K562 (cell line): ENCODE results near the gene RBSN. TPM values are rescaled to one million over a fixed set of nuclear protein-coding genes. Genes with fewer than 3 reads are reported as not detected.

Experiments
- ATAC-seq: fragments of 200-7000 bp; cut with Tn5 transposase; 3 replicates; pipeline ENCODE4 v1.9.1; 2020; ENCODE audit warnings: moderate library complexity
- BruUV-seq: library from RNA; stranded (reverse); fragments of 400-500 nt; replicated peaks from 2 replicates; lab custom pipeline; 2021; lab: Mats Ljungman, UMichigan
- CTCF ChIA-PET: fragments of 300-600 bp; formaldehyde crosslinking; extraction: SDS; loops from one replicate; lab custom pipeline; 2021; ENCODE audit warnings: low intra/inter-chr PET ratio; lab: Yijun Ruan, JAX
- POLR2A ChIA-PET: fragments of 300-600, 350-650 bp; sonication (Branson Sonifier 250); formaldehyde crosslinking; extraction: SDS; loops from one replicate; lab custom pipeline; 2021; ENCODE audit warnings: antibody characterized with exemption, inconsistent platforms; lab: Yijun Ruan, JAX
- DNase-seq, 4 experiments: peaks; one replicate each; pipeline versions ENCODE4 v3.0.0 to v3.0.0-alpha.2; 2011 to 2018; ENCODE audit warnings: low spot score in 3 of 4, mixed read lengths in 3 of 4; ENCODE audit errors: extremely low read depth in 1 of 4
- FAIRE-seq: peaks from 2 replicates; lab custom pipeline; 2011; peaks lifted over from hg19 to GRCh38; lab: Jason Lieb, UNC
- H2AFZ ChIP-seq: 2 replicates; pipeline ENCODE4 v1.6.0; 2011; ENCODE audit warnings: low read depth, low read length, control low read depth, inconsistent platforms
- H3K27ac ChIP-seq: fragments of 200-600 bp; 3 replicates; pipeline ENCODE4 v1.8.0; 2011; ENCODE audit warnings: low read depth, mild to moderate bottlenecking, control low read depth, inconsistent platforms, low read length, moderate library complexity, mixed read lengths; ENCODE audit errors: extremely low read depth
- H3K27me3 ChIP-seq, 2 experiments: fragments of 300-600 bp in 1 of 2; 2 replicates in 1 of 2; 3 replicates in 1 of 2; pipeline versions ENCODE4 v1.6.0 to v1.8.0; 2011; ENCODE audit warnings: inconsistent platforms in 2 of 2, low read length in 2 of 2, mild to moderate bottlenecking in 1 of 2, mixed read lengths in 1 of 2, moderate library complexity in 1 of 2; ENCODE audit not compliant: control insufficient read depth in 2 of 2, insufficient read depth in 2 of 2
- H3K36me3 ChIP-seq: fragments of 300-600 bp; 3 replicates; pipeline ENCODE4 v1.8.0; 2011; ENCODE audit warnings: mild to moderate bottlenecking, low read length, inconsistent platforms; ENCODE audit not compliant: control insufficient read depth, insufficient read depth
- H3K4me1 ChIP-seq, 2 experiments: fragments of 200-600 bp in 1 of 2; replicated peaks in 1 of 2; 2 replicates in 1 of 2; 3 replicates in 1 of 2; pipeline versions ENCODE4 v1.5.1 to v1.8.0; 2011; ENCODE audit warnings: inconsistent platforms in 2 of 2, low read length in 2 of 2, mild to moderate bottlenecking in 1 of 2, mixed read lengths in 1 of 2, moderate library complexity in 1 of 2; ENCODE audit not compliant: control insufficient read depth in 2 of 2, insufficient read depth in 2 of 2
- H3K4me2 ChIP-seq: 2 replicates; pipeline ENCODE4 v1.6.1; 2011; ENCODE audit warnings: low read length, control low read depth, inconsistent platforms, mixed read lengths; ENCODE audit not compliant: insufficient read depth
- H3K4me3 ChIP-seq: fragments of 200-600 bp; sonication (generic), shearing (Covaris generic); 2 replicates; pipeline ENCODE4 v1.5.1; 2016; ENCODE audit warnings: control low read depth, inconsistent platforms
- H3K79me2 ChIP-seq: fragments of 200-600 bp; 3 replicates; pipeline ENCODE4 v1.8.0; 2011; ENCODE audit warnings: low read length, inconsistent platforms; ENCODE audit not compliant: control insufficient read depth, insufficient read depth
- H3K9ac ChIP-seq, 2 experiments: 2 replicates each; pipeline versions ENCODE4 v1.6.0 to v1.6.1; 2011; ENCODE audit warnings: low read depth in 2 of 2, low read length in 2 of 2, control low read depth in 1 of 2, inconsistent platforms in 1 of 2, mild to moderate bottlenecking in 1 of 2, mixed read lengths in 1 of 2; ENCODE audit not compliant: insufficient read depth in 1 of 2
- H3K9me1 ChIP-seq: one replicate; pipeline ENCODE4 v1.6.0; 2011; ENCODE audit warnings: inconsistent platforms, mild to moderate bottlenecking, low read length, moderate library complexity; ENCODE audit not compliant: control insufficient read depth, insufficient read depth
- H3K9me3 ChIP-seq: replicated peaks from 2 replicates; pipeline ENCODE4 v1.5.1; 2011; ENCODE audit warnings: low read depth, low read length, inconsistent platforms; ENCODE audit not compliant: control insufficient read depth, insufficient read depth
- H4K20me1 ChIP-seq: replicated peaks from 2 replicates; pipeline ENCODE4 v1.6.1; 2011; ENCODE audit warnings: low read length, inconsistent platforms, mixed read lengths; ENCODE audit not compliant: control insufficient read depth, insufficient read depth
- BRD4 ChIP-seq: fragments of 200-600 bp; sonication (generic); IDR thresholded peaks from 2 replicates; pipeline ENCODE4 v1.6.1; 2017; ENCODE audit warnings: inconsistent platforms
- C11orf30 ChIP-seq: fragments of 450-650 bp; IDR thresholded peaks from 2 replicates; pipeline ENCODE4 v1.6.1; 2016; ENCODE audit warnings: low read depth, mild to moderate bottlenecking
- CREM ChIP-seq: IDR thresholded peaks from 2 replicates; pipeline ENCODE4 v1.6.1; 2014; ENCODE audit warnings: antibody characterized with exemption, low read depth
- EWSR1 ChIP-seq: fragments of 450-650 bp; IDR thresholded peaks from 2 replicates; pipeline ENCODE4 v1.6.1; 2018; ENCODE audit warnings: borderline replicate concordance, mild to moderate bottlenecking, low read depth, moderate library complexity; ENCODE audit not compliant: partially characterized antibody
- MAFF ChIP-seq: IDR thresholded peaks from 2 replicates; pipeline ENCODE4 v1.6.1; 2012; ENCODE audit warnings: low read length, improper control_type of control experiment
- MAFG ChIP-seq: fragments of 450-650 bp; conservative IDR thresholded peaks from 2 replicates; pipeline ENCODE4 v1.6.1; 2016; ENCODE audit warnings: missing genetic modification characterization, missing compliant biosample characterization
- MECOM ChIP-seq: fragments of 250-450 bp; sonication (Bioruptor Pico); IDR thresholded peaks from 2 replicates; pipeline ENCODE4 v1.8.0; 2022; ENCODE audit warnings: inconsistent platforms
- MTA1 ChIP-seq: fragments of 450-650 bp; IDR thresholded peaks from 2 replicates; pipeline ENCODE4 v1.6.1; 2017; ENCODE audit warnings: borderline replicate concordance
- NCOA6 ChIP-seq: fragments of 450-650 bp; IDR thresholded peaks from 2 replicates; pipeline ENCODE4 v1.6.1; 2017; ENCODE audit warnings: mild to moderate bottlenecking
- TBP ChIP-seq: optimal IDR thresholded peaks from 2 replicates; pipeline ENCODE3; 2011; ENCODE audit warnings: low read depth, low read length, improper control_type of control experiment
- ZFX ChIP-seq: sonication (generic); formaldehyde crosslinking; IDR thresholded peaks from 2 replicates; pipeline ENCODE4 v1.8.0; 2022; ENCODE audit warnings: mild to moderate bottlenecking, missing genetic modification reagents, moderate library complexity
- ZKSCAN3 ChIP-seq: fragments of 250-450 bp; sonication (Bioruptor Pico); IDR thresholded peaks from 2 replicates; pipeline ENCODE4 v1.4.0; 2020
- ZNF280A ChIP-seq: fragments of 450-650 bp; IDR thresholded peaks from 2 replicates; pipeline ENCODE4 v1.6.1; 2018; ENCODE audit warnings: mild to moderate bottlenecking, low read depth; ENCODE audit not compliant: partially characterized antibody
- ZNF316 ChIP-seq: fragments of 450-650 bp; IDR thresholded peaks from 2 replicates; pipeline ENCODE4 v1.6.1; 2016
- ZNF57 ChIP-seq: fragments of 450-650 bp; formaldehyde crosslinking; IDR thresholded peaks from 2 replicates; pipeline ENCODE4 v1.4.0; 2020; ENCODE audit warnings: mild to moderate bottlenecking, moderate library complexity
- ZNF644 ChIP-seq: fragments of 200-800 bp; sonication (Bioruptor generic); IDR thresholded peaks from 2 replicates; pipeline ENCODE4 v1.6.1; 2016; ENCODE audit warnings: low read depth, missing genetic modification characterization, missing compliant biosample characterization
- ZNF764 ChIP-seq: fragments of 250-450 bp; sonication (Bioruptor Pico); IDR thresholded peaks from 2 replicates; pipeline ENCODE4 v1.4.0; 2020; ENCODE audit warnings: low read depth, mild to moderate bottlenecking, moderate library complexity
- ZZZ3 ChIP-seq: fragments of 450-650 bp; IDR thresholded peaks from 2 replicates; pipeline ENCODE4 v1.6.1; 2016; ENCODE audit warnings: antibody characterized with exemption, mild to moderate bottlenecking, moderate library complexity
- WGBS: fragments of 100-300 bp; shearing (Covaris generic); methylation state at CpG from one replicate; pipeline ENCODE4 v1.1.6; 2016; ENCODE audit warnings: low coverage, mixed read lengths; ENCODE audit not compliant: insufficient coverage; ENCODE audit errors: missing lambda C conversion rate; 5-methylcytosine and 5-hydroxymethylcytosine counted together
- in situ Hi-C: fragments of 300-500 bp; cut with MboI; formaldehyde crosslinking; loops from 4 replicates; pipeline ENCODE4 v1.15.0; 2018; ENCODE audit warnings: inconsistent platforms, mixed read lengths
- intact Hi-C: fragments of 100-400 bp; cut with micrococcal nuclease; formaldehyde crosslinking; loops from 2 replicates; pipeline ENCODE4 v1.14.2; 2022
- polyA plus RNA-seq, 8 experiments: library from polyadenylated mRNA; depleted of rRNA in 4 of 8; stranded (reverse) in 5 of 8; unstranded in 3 of 8; fragments of >200 nt; fragmentation: Nextera tagmentation in 2 of 8; fragmentation: Illumina TruSeq in 1 of 8; extraction: Ambion mirVana in 2 of 8; extraction: Trizol in 1 of 8; gene quantifications; 2 replicates each; pipeline versions ENCODE4 v1.2.1 to v1.2.3, GENCODE V29; 2011 to 2014; ENCODE audit warnings: inconsistent platforms in 1 of 8, missing spikeins in 1 of 8
- total RNA-seq, 7 experiments: library from RNA; depleted of rRNA in 6 of 7; stranded (reverse); fragments of >200 nt in 6 of 7; fragmentation: Illumina TruSeq in 2 of 7; extraction: Trizol in 2 of 7; gene quantifications; 2 replicates each; pipeline versions ENCODE4 v1.2.1 to v1.2.3, GENCODE V29; 2011 to 2021; ENCODE audit warnings: low replicate concordance in 1 of 7

The RBSN gene
- total and polyA plus RNA-seq, 9 of the 15 experiments (the other 6 are each of a cell fraction or from before 2014, with no cell fraction given), result 2.9 to 19.6 (median 15.0) TPM

GRCh38 chr3:15102836-15103235, 3.9 kb upstream of the RBSN start:
- Histone ChIP-seq H3K4me2 (no peak overlapping the region), H3K27me3 (peaks cover 0 to 2% of the 10 kb centered on the region in 2 experiments; a peak in 2 of 5 replicates), H3K4me1 (peaks cover 12 to 20% of the 10 kb centered on the region in 2 experiments), H3K9me3 (no peaks in the 10 kb centered on the region), H4K20me1 (0 out of 2 replicates have a peak, but pooled peaks cover 1% of the 10 kb centered on the region), H3K9ac (no peak overlapping the region), H3K9me1 (no peaks in the 10 kb centered on the region), H3K36me3 (no peaks in the 10 kb centered on the region; the same call in 2 of the 3 replicates), H3K79me2 (peaks cover 12% of the 10 kb centered on the region), H2AFZ (no peak overlapping the region), H3K27ac (no peak overlapping the region), H3K4me3 (no peak overlapping the region)
- in situ Hi-C loops, result no loop called here
- ChIA-PET CTCF (no interaction called here), POLR2A (no interaction called here)
- FAIRE-seq (no peak), DNase-seq (no peak), ATAC-seq (no peak)
- WGBS, result 72% methylated on average over 3 of the region's 3 CpGs
- TF ChIP-seq EWSR1 (no peak), TBP (no peak), MAFF (peak; percentile 4; the same call in 1 of the 2 replicates), ZZZ3 (no peak), MTA1 (no peak), ZNF764 (CRISPR knock-in tag) (no peak), CREM (no peak), MAFG (peak; percentile 26; the same call in 1 of the 2 replicates), ZNF644 (tag) (no peak), ZFX (CRISPR knock-in tag) (no peak), C11orf30 (peak; percentile 34; the same call in 1 of the 2 replicates), ZNF280A (no peak), NCOA6 (no peak), ZNF316 (peak; percentile 69), ZKSCAN3 (CRISPR knock-in tag) (no peak), MECOM (CRISPR knock-in tag) (no peak), BRD4 (no peak), ZNF57 (CRISPR knock-in tag) (no peak)
- no TSS peak for BruUV-seq
- intact Hi-C loops, result no loop called here
